GM19023 (cell line): ENCODE measurements around the gene PDIA5.
"Not testable (repeated sequence)": the region's sequence is repeated elsewhere in the genome, so short reads cannot be mapped to it uniquely, and the experiment has no call there.

ENCODE experiments used
- ATAC-seq: cut with Tn5 transposase; IDR thresholded peaks from one replicate; pipeline ENCODE4 v1.9.1; 2021; ENCODE audit warnings: mild to moderate bottlenecking, moderate library complexity; ENCODE audit not compliant: unreplicated experiment

The PDIA5 gene

DNA sequence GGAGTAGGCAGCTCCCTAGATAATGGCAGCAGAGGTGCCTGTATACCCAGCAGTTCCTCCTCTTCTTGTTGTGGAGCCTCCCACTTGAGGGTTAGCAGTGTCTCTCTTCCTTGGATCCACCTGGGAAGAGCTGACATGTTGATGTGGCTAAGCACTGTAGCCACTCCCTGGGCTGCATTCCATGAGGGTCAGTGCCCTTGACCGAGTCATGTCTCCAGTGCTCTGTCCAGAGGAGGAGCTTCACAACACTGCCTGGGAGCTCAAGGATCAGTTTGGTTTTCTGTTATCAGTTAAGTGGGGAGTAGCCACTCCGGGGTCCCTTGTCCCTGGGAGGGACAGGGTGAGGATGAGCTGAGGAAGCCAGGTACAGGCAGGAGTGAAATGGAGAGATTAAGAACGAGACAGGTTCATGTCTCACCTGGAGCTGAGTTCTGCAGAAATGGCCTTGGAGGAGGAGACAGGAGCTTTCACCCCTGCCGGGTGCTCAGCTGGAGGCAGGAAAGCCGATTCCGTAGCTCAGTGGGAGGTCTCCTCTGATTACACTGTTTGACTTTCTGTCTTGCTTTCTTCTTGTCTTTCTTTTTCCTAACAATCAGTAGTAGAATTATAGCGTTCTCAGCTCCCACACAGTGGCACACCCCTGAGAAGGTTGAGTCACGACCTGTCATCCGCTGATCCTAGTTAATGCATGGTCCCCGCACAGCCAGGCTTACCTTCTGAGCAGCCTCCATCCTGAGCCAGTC lies 77.0 kb downstream of the PDIA5 start:
- ATAC-seq, result no peak

DNA sequence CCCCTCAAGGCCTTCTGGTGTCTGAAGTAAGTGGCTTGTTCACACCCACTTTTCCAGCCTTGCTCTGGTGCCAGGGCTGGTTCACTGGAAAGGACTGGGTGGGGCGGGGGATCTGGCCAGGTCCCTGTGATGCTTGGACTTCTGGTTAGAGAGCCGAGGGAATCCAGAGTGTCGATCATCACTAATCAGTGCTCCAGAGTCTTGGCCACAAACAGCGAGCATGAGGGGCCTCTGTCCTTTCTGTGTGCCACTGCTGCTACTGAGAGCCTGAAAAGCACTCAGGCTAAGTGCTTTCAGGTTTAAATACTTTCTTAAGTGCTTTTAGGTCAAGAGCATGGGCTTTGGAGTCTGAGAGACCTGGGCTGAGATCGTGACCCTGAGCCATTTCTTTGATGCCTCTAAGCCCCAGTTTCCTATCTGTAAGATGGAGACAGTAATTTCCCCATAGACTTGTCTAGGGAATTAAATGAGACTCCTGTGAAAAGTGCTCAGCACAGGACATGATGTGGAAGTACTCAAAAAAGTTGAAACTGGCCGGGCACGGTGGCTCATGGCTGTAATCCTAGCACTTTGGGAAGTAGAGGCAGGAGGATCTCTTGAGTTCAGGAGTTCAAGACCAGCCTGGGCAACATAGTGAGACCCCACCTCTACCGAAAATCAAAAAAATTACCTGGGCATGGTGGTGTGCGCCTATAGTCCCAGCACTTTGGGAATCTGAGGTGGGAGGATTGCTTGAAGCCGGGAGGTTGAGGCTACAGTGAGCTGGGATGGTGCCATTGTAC lies 81.1 kb downstream of the PDIA5 start:
- no peak for ATAC-seq

GRCh38 chr3:123148772-123149171 lies 81.9 kb downstream of the PDIA5 start:
- ATAC-seq, result no peak

DNA sequence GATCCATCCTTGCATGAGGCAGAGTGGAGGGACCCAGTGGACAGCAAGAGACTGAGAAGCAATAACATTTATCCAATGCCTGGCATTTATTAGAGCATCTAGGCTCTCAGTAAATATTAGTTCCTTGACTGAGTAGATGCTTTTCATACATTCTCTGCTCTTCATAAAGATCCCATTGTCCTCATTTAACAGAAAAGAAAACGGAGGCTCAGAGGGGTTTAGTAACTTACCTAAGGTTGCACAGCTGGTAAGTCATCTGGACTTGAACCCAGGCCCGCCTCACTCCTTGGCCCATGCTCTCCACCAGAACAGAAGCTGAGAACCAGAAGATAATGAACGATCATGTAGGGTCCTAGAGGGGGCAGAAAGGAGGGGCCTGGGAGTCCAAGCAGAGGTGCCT lies 82.7 kb downstream of the PDIA5 start:
- no peak for ATAC-seq

- no peak for ATAC-seq
Observed at GRCh38 chr3:123150449-123151215, 83.8 kb downstream of the PDIA5 start.

GRCh38 chr3:123151251-123151705 lies 84.5 kb downstream of the PDIA5 start:
- no peak for ATAC-seq

- not testable (repeated sequence) for ATAC-seq
Observed at GRCh38 chr3:123151853-123152420, 85.1 kb downstream of the PDIA5 start.

DNA sequence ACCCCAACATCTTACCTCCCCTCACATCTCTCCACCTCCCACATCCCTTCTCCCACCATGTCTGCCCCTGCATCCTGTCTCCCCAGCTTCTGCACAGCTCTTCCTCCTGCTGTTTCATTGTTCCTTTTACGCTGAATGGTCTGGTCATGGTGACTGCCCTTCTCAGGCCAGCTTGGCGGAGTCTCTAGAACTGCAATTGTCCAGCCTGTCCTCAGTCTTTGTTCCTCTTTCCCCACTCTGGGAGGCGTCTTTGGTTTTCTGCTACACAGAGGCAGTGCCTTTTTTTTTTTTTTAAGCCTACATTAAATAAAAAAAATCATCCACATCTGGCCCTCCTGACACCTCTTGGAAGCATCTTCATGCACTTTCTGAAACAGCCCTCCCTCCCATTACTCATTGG lies 85.9 kb downstream of the PDIA5 start:
- ATAC-seq, result no peak

DNA sequence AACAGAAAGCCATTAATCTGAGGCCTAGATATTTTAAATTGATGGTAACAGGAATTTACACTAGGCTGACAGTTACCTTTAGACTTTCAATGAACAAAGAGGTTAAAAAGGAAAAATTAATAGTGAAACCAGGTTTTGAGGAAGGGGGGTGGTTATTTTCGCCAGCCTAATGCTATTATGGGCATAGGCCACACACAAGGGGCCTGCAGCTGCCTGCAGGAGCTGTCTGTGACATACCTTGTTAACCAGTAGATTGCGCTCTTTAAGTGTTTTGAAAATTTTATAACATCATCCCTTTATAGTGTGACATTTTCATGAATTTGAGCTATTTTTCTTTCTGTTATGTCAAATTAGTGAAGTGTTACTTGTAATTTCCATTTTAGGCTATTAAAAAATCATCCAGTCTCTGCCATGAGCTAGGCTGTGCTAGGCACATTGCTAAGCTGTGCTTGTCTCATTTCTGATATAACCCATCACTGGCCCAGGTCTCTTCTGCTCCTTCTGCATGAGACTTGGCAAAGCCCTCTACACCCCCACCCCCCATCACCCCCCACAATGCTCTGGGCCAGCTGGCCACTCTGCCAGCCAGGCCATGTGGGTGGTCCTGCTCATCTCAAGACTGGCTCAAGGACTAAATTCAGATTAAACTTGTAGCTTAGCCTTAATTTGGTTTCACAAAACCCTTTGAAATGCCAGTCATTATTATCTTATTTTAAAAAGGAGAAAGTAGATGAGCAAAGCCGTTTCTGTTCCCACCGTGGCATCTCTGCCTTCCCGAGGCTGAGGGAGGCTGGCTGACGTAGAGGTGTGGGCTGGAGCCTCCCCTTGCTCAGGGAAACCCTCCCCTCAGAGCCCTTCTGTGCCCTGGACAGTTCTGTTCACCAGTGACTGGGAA lies 86.5 kb downstream of the PDIA5 start:
- ATAC-seq, result no peak

DNA sequence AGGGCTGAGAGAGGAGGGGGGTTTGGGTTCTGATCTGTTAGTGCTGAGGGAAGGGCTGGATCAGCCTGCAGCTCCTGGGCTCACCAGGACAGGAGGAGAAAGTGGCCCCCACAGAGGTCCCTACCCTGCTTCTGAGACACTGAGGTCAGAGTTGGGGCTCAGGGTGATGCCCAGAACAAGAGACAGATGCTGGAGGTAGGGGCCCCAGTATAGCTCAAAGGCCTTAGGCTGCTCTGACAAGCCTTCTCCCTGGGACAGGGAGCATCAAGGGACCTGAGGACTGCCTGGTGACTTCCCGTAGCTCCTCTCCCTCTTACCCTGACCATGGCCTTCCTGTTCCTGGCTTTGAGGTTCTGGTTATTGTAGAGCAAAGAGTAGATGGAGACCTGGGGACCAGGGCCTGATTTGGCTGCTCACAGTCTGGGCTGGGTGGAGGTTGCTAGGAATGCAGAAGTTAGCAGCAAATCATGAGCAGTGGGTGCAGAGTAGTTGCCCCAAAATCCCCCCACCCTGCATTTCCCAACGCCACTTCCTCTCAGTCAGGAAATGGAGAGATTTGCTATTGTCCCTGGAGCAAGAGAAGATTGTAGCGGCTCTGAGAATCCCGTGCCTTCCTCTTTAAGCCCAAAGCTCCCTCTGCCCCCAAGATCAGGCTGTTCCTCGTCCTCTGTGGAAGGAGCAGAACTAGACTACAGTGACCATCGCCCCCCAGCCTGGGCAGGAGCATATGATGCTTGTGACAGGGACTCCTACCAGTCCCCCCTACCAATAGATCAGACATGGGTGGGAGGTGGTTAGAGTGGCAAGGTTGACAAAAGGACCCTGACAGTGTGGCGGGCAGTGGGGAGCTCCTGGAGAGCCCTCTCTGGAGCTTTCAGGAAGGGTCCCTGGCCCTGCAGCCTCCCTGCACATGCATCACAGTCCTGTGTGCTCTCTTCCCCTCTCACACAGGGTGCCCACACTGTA lies 87.5 kb downstream of the PDIA5 start:
- no peak for ATAC-seq

DNA sequence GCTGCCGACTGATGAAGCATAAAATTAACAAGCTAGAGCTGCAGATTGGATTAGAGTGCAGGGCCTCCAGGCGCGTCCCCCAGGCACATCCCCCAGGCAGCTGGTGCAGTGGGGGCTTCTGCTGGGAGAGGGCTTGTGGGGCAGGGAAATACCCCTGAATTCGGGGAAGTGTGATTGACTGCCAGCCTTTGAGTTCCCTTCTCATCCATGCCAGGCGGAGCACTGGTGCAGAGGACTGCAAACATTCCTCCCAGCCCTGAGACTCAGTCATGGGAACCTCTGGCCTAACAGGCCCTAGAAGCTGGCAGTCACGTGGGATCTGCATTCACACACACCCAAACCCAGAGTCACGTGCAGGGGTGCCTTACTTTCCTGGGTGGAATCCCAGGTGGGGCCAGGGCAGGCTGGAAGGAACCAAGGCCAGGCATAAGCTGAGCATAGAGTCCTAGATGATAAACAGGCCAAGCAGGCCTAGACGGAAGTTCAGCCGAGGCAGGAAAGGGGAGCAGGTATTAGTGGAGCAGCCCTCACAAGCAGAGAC lies 88.7 kb downstream of the PDIA5 start:
- ATAC-seq, result no peak

- ATAC-seq, result no peak
Observed at GRCh38 chr3:123156276-123156995, 89.6 kb downstream of the PDIA5 start.

GRCh38 chr3:123157209-123157597 lies 90.4 kb downstream of the PDIA5 start:
- no peak for ATAC-seq

- ATAC-seq, result no peak
Observed at GRCh38 chr3:123157598-123158287, 90.9 kb downstream of the PDIA5 start.

GRCh38 chr3:123158330-123158729 lies 91.5 kb downstream of the PDIA5 start:
- no peak for ATAC-seq

- ATAC-seq, result no peak
Observed at GRCh38 chr3:123158899-123159390, 92.1 kb downstream of the PDIA5 start.

DNA sequence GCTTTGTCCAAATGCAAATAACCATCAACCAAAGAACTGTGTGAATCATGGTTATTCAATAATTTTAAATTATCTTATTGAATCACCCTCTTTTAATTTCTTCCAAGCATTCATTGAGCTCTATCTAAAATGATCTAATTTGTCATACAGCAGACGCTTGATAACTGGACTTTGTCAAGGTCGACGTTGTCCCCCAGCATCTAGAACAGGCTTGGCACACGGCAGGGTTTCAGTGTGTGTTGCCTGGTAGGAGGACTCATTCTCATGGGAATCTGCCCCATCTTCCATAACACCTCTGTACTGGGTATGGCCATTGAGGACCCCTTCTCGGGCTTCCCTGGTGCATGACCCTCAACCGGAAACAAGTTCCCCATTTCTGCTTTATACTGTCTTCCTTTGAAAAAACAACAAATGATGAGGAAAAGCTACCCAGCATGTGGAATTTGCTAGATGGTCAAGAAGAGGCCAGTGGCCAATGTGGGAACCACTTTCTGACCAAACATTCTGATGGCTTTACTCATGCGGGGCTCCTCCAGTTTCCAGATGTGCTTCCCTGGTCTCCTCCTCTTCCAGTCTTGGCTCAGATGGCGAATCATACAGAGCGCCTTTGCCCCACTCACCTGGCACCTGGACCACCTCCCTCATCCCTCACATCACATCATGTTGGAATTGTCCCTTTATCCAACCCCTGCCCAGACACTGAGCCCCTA lies 93.3 kb downstream of the PDIA5 start:
- ATAC-seq, result no peak
